ENCODE data around the gene RBM19.

Gene RBM19

GRCh38 chr12:113797535-113797868, 168.6 kb downstream of the RBM19 start:
- no peak for DNase-seq (ENCODE audit: low spot score)
- TF ChIP-seq, protein P1, sequence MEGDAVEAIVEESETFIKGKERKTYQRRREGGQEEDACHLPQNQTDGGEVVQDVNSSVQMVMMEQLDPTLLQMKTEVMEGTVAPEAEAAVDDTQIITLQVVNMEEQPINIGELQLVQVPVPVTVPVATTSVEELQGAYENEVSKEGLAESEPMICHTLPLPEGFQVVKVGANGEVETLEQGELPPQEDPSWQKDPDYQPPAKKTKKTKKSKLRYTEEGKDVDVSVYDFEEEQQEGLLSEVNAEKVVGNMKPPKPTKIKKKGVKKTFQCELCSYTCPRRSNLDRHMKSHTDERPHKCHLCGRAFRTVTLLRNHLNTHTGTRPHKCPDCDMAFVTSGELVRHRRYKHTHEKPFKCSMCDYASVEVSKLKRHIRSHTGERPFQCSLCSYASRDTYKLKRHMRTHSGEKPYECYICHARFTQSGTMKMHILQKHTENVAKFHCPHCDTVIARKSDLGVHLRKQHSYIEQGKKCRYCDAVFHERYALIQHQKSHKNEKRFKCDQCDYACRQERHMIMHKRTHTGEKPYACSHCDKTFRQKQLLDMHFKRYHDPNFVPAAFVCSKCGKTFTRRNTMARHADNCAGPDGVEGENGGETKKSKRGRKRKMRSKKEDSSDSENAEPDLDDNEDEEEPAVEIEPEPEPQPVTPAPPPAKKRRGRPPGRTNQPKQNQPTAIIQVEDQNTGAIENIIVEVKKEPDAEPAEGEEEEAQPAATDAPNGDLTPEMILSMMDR (conservative IDR thresholded peaks at IDR 0.05; ENCODE audit: low read depth) = no peak
- H3K27ac ChIP-seq = no peak overlapping the region
- CTCF ChIA-PET = no interaction called here
- POLR2A ChIA-PET (ENCODE audit: low non-redundant PET) = no interaction called here

DNA sequence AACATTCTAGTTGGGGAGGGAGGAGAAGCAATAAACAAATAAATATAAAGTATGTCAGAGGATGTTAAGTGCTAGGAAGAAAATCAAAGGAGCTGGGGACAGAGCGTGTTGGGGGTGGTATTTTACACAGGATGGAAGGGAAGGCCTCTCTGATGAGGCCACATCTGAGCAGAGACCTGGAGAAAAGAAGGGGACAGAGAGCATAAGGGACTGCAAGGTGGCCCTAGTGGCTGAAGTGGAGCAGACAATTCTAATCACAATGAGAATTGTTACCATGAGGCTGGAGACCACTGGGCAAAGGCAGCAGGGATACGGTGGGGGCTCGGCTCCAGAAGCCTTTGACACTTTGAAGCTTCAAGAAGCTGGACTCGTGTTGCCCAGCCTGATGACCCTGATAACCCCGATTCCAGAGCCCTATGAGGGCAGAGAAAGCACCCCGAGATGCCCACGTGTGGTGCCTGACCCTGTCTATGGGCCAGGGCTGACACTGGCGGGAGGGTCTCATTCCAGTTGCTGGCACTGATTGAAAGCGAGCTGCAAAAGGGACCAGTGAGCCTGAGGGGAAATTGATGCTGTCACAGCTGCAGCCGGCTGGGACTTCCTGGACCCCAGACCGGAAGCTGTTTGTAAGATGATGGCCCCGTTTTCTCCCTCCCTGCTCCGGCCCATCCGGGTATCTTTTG, 169.1 kb downstream of the RBM19 start:
- H3K27ac ChIP-seq = no peak overlapping the region
- no peak for DNase-seq (ENCODE audit: low spot score)
- ChIA-PET POLR2A (ENCODE audit: low non-redundant PET) (no interaction called here), CTCF (no interaction called here)
- TF ChIP-seq, protein P1 (conservative IDR thresholded peaks at IDR 0.05; ENCODE audit: low read depth) = no peak

DNA sequence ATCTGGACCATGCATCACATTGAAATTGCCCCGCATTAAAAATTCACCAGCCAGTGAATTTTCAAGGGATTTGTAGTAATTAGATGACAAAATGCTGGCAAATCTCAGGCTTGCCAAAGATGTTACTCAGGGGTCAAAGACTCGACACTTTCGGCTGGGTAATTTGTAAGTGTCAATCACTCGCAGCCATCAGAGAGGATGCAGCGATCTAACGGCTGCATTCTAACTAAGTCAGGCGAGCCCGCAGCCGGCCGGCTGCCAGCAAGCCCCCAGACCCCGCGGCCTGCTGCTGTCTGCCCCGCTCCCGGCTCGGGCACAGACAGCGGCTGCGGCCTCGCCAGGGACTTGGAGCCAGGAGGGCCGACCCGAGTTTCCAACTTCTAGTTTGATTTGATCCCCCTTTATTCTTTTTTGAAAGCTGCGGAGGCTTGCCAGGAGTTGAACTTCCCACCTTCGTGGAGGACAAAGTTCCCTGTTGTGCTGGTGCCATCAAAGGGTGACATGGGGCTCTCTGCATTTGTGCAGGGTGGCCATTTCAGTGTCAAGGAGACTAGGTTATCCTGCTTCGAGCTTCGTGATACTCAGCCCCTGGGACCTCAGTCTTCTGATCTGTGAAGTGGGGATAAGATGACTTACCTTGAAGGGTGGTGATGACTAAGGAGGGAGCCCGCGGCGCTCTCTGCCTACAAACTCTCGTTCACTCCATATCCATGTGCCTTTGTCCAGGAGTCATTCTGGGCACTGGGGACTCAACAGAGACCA, 169.9 kb downstream of the RBM19 start:
- ChIA-PET POLR2A (ENCODE audit: low non-redundant PET) (no interaction called here), CTCF (no interaction called here)
- no peak overlapping the region for H3K27ac ChIP-seq
- no peak for DNase-seq (ENCODE audit: low spot score)
- TF ChIP-seq, protein P1 (conservative IDR thresholded peaks at IDR 0.05; ENCODE audit: low read depth) = no peak

DNA sequence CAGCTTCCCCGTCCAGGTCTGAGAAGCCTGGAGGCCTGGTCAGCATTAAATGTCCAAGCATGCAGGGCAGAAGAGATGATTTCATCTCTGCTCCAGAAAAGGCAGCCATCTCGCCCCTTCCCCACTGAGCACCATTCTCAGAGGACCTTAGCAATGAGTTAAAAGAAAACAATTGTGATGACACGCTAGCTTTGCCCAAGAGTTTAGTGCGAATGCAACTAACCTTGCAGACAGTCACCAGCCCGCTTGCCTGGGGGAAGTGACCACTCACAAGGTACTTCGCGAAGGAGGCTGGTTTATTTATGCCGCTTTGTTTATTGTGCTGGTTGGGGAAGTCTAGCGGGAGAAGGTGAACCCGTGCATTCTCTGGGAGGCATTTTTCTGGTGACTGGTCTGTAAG, 170.7 kb downstream of the RBM19 start:
- TF ChIP-seq, protein P1 (conservative IDR thresholded peaks at IDR 0.05; ENCODE audit: low read depth) = no peak
- POLR2A ChIA-PET (ENCODE audit: low non-redundant PET) = no interaction called here
- no peak for DNase-seq (ENCODE audit: low spot score)
- CTCF ChIA-PET = no interaction called here
- no peak overlapping the region for H3K27ac ChIP-seq

DNA sequence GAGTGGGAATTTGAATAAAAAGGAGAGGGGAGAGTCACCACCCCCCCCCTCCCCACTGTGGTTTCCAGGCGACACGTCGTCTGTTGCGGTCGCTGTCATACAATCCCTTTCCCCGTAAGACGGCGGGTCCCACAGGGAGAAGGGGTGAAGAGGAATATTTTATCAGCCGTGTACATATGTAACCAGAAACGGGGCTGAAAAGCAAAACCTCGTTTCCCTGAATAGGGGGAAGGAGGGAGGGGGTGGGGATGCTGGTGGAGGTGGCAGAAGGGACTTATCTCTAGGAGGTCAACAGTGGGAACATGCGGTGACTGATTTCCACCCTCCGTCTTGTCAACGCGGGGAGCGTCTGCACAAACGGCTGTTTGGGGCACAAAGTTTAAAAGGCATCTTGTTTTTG, 171.4 kb downstream of the RBM19 start:
- CTCF ChIA-PET = no interaction called here
- no peak for DNase-seq (ENCODE audit: low spot score)
- no peak overlapping the region for H3K27ac ChIP-seq
- POLR2A ChIA-PET (ENCODE audit: low non-redundant PET) = no interaction called here
- TF ChIP-seq, protein P1 (conservative IDR thresholded peaks at IDR 0.05; ENCODE audit: low read depth) = no peak

DNA sequence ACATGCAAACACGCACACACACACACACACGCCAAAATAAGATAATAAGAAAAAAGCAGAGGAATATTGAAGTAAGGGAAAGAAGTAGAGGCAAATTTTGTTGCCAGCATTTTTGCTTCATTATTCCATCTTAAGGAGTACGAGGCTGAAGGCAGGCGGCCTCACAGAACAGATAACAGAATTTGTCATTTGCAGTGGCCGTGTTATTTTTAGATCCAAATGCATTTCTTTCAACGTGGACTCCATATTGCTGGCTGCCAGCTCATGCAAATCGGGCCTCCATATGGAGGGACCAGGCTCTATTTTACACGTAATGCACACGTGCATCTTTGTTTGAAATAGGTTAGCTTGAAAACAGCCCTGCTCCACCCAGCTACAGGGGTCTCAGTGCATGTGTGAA, 172.9 kb downstream of the RBM19 start:
- CTCF ChIA-PET = no interaction called here
- TF ChIP-seq, protein P1 (conservative IDR thresholded peaks at IDR 0.05; ENCODE audit: low read depth) = no peak
- DNase-seq (ENCODE audit: low spot score) = no peak
- POLR2A ChIA-PET (ENCODE audit: low non-redundant PET) = no interaction called here
- H3K27ac ChIP-seq = no peak overlapping the region
